Thyroid gland (tissue), 4 donors: ENCODE results near the gene SEM1. TPM values are rescaled to one million over a fixed set of nuclear protein-coding genes. Genes with fewer than 3 reads are reported as not detected.
"Not testable (repeated sequence)": the region's sequence is repeated elsewhere in the genome, so short reads cannot be mapped to it uniquely, and the experiment has no call there.

ENCODE experiments used
- DNase-seq, 2 donors: peaks; one replicate each; pipeline ENCODE4 v3.0.0-alpha.2; 2019
- H3K27ac ChIP-seq, 3 donors: fragments of 200-600 bp; sonication (generic); 1 replicate in 2 of 3; 2 replicates in 1 of 3; pipeline ENCODE4 v1.5.1; 2016 to 2019; ENCODE audit warnings: mild to moderate bottlenecking in 1 of 3, moderate library complexity in 1 of 3
- H3K27me3 ChIP-seq: fragments of 200-600 bp; sonication (generic); one replicate; pipeline ENCODE4 v1.5.1; 2019
- H3K36me3 ChIP-seq, 2 donors: fragments of 200-600 bp; sonication (generic); one replicate each; pipeline ENCODE4 v1.5.1; 2016 to 2019
- H3K4me1 ChIP-seq, 2 donors: fragments of 200-600 bp; sonication (generic); one replicate each; pipeline ENCODE4 v1.5.1; 2017 to 2019
- H3K4me3 ChIP-seq, 3 donors: fragments of 200-600 bp; sonication (generic); replicated peaks in 1 of 3; 1 replicate in 2 of 3; 2 replicates in 1 of 3; pipeline ENCODE4 v1.5.1; 2016; ENCODE audit warnings: mild to moderate bottlenecking in 1 of 3
- H3K9me3 ChIP-seq: fragments of 200-600 bp; sonication (generic); one replicate; pipeline ENCODE4 v1.5.1; 2017
- POLR2A ChIP-seq, 2 donors: fragments of 450-650 bp; IDR thresholded peaks; one replicate each; pipeline ENCODE4 v1.6.1; 2017; ENCODE audit warnings: antibody characterized with exemption in 2 of 2, mild to moderate bottlenecking in 2 of 2, moderate library complexity in 1 of 2
- WGBS, 2 donors: methylation state at CpG; one replicate each; pipeline ENCODE4 v1.1.5; 2017; 5-methylcytosine and 5-hydroxymethylcytosine counted together
- intact Hi-C: fragments of 100-400 bp; cut with DNase I; formaldehyde crosslinking; loops from one replicate; pipeline ENCODE4 v1.15.1; 2023
- total RNA-seq, 4 donors: library from RNA; depleted of rRNA; stranded (reverse); fragments of >200 nt; gene quantifications; one replicate each; pipeline ENCODE4 v1.2.3, GENCODE V29; 2016
- TF ChIP-seq, protein P1 (sequence below), 6 experiments: fragments of 200-600 bp in 3 of 6; fragments of 450-650 bp in 3 of 6; sonication (generic) in 3 of 6; IDR thresholded peaks; one replicate each; pipeline ENCODE4 v1.5.1; 2016 to 2019; ENCODE audit warnings: antibody characterized with exemption in 6 of 6, mild to moderate bottlenecking in 2 of 6, inconsistent platforms in 1 of 6, moderate library complexity in 1 of 6

Gene SEM1
- total RNA-seq, 4 donors from 2014 or later, result 15.9 to 147 (median 29.9) TPM

DNA sequence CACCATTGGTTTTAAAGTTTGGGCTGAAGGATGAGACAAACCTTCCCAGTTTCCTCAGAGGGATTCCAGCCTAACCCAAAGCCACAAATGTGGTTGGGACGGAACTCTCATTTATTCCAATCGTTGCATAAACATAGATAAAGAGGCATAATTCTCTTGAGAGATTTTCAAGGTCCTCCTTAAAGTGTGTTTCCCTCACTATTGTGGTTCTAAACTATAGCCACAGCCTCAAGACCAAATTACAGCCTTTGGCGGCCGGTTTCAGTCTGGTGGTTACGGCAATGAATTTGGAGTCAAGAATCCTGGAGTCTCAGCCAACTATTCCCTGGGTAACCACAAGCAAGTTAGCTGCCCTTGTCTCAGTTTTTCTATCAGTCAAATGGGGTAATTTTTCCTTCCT is 42.6 kb downstream of the SEM1 start:
- Histone ChIP-seq H3K27ac (no peak overlapping the region), H3K4me3 (no peak overlapping the region), H3K4me1 (no peaks in the 10 kb centered on the region), H3K27me3 (no peaks in the 10 kb centered on the region), H3K36me3 (no peaks in the 10 kb centered on the region), H3K9me3 (no peaks in the 10 kb centered on the region)
- DNase-seq, result no peak
- intact Hi-C loops, result no loop called here
- WGBS, 2 donors, result 81 to 95% methylated on average over 5 of the region's 5 CpGs
- TF ChIP-seq, protein P1, sequence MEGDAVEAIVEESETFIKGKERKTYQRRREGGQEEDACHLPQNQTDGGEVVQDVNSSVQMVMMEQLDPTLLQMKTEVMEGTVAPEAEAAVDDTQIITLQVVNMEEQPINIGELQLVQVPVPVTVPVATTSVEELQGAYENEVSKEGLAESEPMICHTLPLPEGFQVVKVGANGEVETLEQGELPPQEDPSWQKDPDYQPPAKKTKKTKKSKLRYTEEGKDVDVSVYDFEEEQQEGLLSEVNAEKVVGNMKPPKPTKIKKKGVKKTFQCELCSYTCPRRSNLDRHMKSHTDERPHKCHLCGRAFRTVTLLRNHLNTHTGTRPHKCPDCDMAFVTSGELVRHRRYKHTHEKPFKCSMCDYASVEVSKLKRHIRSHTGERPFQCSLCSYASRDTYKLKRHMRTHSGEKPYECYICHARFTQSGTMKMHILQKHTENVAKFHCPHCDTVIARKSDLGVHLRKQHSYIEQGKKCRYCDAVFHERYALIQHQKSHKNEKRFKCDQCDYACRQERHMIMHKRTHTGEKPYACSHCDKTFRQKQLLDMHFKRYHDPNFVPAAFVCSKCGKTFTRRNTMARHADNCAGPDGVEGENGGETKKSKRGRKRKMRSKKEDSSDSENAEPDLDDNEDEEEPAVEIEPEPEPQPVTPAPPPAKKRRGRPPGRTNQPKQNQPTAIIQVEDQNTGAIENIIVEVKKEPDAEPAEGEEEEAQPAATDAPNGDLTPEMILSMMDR (IDR thresholded peaks at IDR 0.05), result no peak
- no peak for TF ChIP-seq POLR2A (IDR thresholded peaks at IDR 0.05)

DNA sequence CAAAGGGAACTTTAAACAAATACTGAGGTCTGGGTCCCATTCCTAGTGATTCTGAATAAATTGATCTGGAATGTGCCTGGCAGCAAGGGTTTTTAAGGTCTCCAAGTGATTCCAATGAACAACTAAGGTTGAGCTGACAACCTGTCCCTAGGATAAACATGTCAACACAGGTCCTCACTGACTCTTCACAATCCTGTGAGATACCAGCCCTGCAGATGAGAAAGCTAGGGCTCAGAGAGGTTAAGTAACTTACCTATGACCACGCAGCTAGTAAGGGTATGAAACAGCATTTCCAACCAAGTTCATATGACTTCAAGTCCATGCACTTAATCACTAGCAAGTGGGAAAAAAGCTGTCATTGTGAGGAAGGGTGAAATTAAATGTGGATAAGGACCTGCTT is 44.0 kb downstream of the SEM1 start:
- TF ChIP-seq, protein P1 (IDR thresholded peaks at IDR 0.05), result no peak
- TF ChIP-seq POLR2A (IDR thresholded peaks at IDR 0.05), result no peak
- intact Hi-C loops, result no loop called here
- Histone ChIP-seq H3K36me3 (no peaks in the 10 kb centered on the region), H3K27ac (no peak overlapping the region), H3K27me3 (no peaks in the 10 kb centered on the region), H3K4me3 (no peak overlapping the region), H3K9me3 (no peaks in the 10 kb centered on the region), H3K4me1 (no peaks in the 10 kb centered on the region)
- 92 to 100% methylated on average over 1 of the region's 1 CpG for WGBS, 2 donors
- DNase-seq, result no peak

DNA sequence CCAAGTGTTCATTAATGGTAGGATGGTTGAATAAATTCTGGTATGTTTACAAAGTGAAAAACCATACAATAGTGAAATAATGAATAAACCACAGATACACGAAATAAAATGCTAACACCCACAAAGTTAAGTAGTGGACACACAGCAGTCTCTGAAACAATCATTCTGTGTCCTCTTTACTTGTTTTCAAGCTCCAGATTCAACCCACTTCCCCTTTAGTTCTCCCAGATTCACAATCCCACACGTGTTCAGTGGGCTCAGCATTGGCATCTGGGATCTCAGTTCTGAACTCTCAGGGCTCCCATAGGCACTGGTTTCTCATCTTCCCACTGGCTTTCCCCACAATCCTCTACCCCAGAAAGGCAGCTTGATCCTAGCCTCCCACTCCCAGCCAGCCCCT is 44.9 kb downstream of the SEM1 start:
- Histone ChIP-seq H3K27me3 (no peaks in the 10 kb centered on the region), H3K27ac (no peak overlapping the region), H3K9me3 (no peaks in the 10 kb centered on the region), H3K4me3 (no peak overlapping the region), H3K4me1 (no peaks in the 10 kb centered on the region), H3K36me3 (no peaks in the 10 kb centered on the region)
- TF ChIP-seq POLR2A (IDR thresholded peaks at IDR 0.05), result no peak
- intact Hi-C loops, result no loop called here
- no peak for DNase-seq
- WGBS, 2 donors, result 87 to 89% methylated on average over 2 of the region's 2 CpGs

DNA sequence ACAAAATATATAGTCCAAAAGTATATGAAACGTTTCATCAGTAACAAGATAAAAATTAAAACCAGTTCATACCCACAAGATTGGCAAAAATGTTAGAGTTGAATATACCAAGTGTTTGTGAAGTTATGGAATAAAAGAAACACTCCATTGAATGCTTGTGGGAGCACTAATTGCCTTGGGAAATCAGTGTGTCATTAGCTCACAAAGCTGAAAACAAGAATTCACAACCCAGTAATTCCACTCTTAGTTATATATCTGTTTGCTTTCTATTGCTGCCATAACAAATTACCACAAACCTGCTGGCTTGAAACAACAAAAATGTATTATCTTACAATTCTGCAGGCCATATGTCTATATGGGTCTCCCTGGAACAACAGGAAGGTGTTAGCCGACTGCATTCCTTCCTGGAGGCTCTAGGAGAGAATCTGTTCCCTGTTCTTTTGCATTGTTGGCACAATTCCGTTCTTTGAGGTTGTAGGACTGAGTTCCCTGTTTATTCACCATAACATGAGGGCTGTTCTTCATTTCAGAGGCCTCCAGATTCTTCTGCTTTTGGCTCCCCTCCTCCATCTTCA is 45.7 kb downstream of the SEM1 start:
- intact Hi-C loops, result no loop called here
- DNase-seq, result no peak
- H3K36me3 ChIP-seq, result no peaks in the 10 kb centered on the region
- no peak overlapping the region for H3K4me3 ChIP-seq
- no peaks in the 10 kb centered on the region for H3K27me3 ChIP-seq
- H3K27ac ChIP-seq, result no peak overlapping the region
- WGBS, 2 donors, result 68 to 79% methylated on average over 3 of the region's 3 CpGs
- no peaks in the 10 kb centered on the region for H3K4me1 ChIP-seq
- no peak for TF ChIP-seq POLR2A (IDR thresholded peaks at IDR 0.05)
- TF ChIP-seq, protein P1 (IDR thresholded peaks at IDR 0.05), result no peak
- H3K9me3 ChIP-seq, result no peaks in the 10 kb centered on the region

DNA sequence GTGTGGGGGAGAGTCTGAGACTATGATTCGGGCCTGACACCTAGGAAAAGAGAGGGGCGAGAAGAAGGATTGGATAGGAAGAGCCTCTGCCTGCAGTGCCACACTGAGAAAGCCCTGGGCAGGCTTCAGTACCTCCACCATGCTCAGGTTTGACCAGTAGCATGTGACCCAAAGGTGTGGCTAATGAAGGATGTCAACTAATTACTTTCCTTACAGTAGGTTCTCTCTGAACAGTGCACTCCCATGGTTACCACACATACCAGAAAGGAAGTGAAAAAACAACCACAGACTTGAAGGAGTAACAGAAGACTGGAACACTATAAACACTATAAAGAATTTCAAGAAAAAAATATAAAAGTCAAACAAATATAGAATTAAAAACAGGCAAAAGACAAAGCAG is 46.2 kb downstream of the SEM1 start:
- H3K27me3 ChIP-seq, result no peaks in the 10 kb centered on the region
- H3K4me3 ChIP-seq, result no peak overlapping the region
- H3K36me3 ChIP-seq, result no peaks in the 10 kb centered on the region
- H3K27ac ChIP-seq, result no peak overlapping the region
- TF ChIP-seq POLR2A (IDR thresholded peaks at IDR 0.05), result no peak
- TF ChIP-seq, protein P1 (IDR thresholded peaks at IDR 0.05), result no peak
- WGBS, 2 donors, result 91 to 93% methylated on average over 2 of the region's 2 CpGs
- no peaks in the 10 kb centered on the region for H3K9me3 ChIP-seq
- intact Hi-C loops, result no loop called here
- no peaks in the 10 kb centered on the region for H3K4me1 ChIP-seq
- no peak for DNase-seq

DNA sequence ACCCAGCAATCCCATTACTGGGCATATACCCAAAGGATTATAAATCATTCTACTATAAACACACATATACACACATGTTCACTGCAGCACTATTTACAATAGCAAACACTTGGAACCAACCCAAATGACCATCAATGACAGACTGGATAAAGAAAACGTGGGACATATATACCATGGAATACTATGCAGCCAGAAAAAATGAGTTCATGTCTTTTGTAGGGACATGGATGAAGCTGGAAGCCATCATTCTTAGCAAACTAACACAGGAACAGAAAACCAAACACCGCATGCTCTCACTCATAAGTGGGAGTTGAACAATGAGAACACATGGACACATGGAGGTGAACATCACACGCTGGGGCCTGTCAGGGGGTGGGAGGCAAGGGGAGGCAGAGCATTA is 47.5 kb downstream of the SEM1 start:
- intact Hi-C loops, H3K4me3 ChIP-seq, H3K27ac ChIP-seq, DNase-seq, H3K36me3 ChIP-seq, H3K27me3 ChIP-seq, H3K4me1 ChIP-seq, H3K9me3 ChIP-seq: not testable (repeated sequence)
- 92 to 93% methylated on average over 3 of the region's 3 CpGs for WGBS, 2 donors
